H1 (cell line): ENCODE results near the gene CDH10. TPM values are rescaled to one million over a fixed set of nuclear protein-coding genes. Genes with fewer than 3 reads are reported as not detected.

Experiments
- CTCF ChIA-PET: fragments of 300-600 bp; sonication (Branson Sonifier 250); formaldehyde crosslinking; loops from one replicate; lab custom pipeline; 2021; ENCODE audit not compliant: partially characterized antibody; lab: Charles Lee
- POLR2A ChIA-PET: fragments of 300-600 bp; sonication (Branson Sonifier 250); formaldehyde crosslinking; loops from one replicate; lab custom pipeline; 2021; ENCODE audit warnings: inconsistent platforms; ENCODE audit not compliant: partially characterized antibody; lab: Charles Lee
- DNase-seq, 2 experiments: peaks; one replicate each; pipeline versions ENCODE4 v3.0.0 to v3.0.0-alpha.2; 2010 to 2022; ENCODE audit warnings: low spot score in 2 of 2, low read depth in 1 of 2, mixed read lengths in 1 of 2
- FAIRE-seq: peaks from 2 replicates; lab custom pipeline; 2011; peaks lifted over from hg19 to GRCh38; lab: Jason Lieb, UNC
- H2AFZ ChIP-seq: 2 replicates; pipeline ENCODE4 v1.8.1; 2012; ENCODE audit warnings: low read length, inconsistent platforms
- H2AK5ac ChIP-seq: 2 replicates; pipeline ENCODE4 v1.6.1; 2013; ENCODE audit warnings: low read depth, low read length
- H2BK120ac ChIP-seq: replicated peaks from 2 replicates; pipeline ENCODE3; 2013; ENCODE audit warnings: low read depth, low read length, inconsistent platforms
- H2BK12ac ChIP-seq: 2 replicates; pipeline ENCODE4 v1.6.1; 2013; ENCODE audit warnings: low read depth, low read length
- H2BK15ac ChIP-seq: 2 replicates; pipeline ENCODE4 v1.6.1; 2013; ENCODE audit warnings: low read length
- H2BK20ac ChIP-seq: 2 replicates; pipeline ENCODE4 v1.6.1; 2013; ENCODE audit warnings: low read length
- H2BK5ac ChIP-seq: 2 replicates; pipeline ENCODE4 v1.6.1; 2013; ENCODE audit warnings: low read depth, low read length
- H3K14ac ChIP-seq: 2 replicates; pipeline ENCODE4 v1.6.1; 2013; ENCODE audit warnings: inconsistent platforms; ENCODE audit not compliant: insufficient read length
- H3K18ac ChIP-seq: 2 replicates; pipeline ENCODE4 v1.6.1; 2013; ENCODE audit warnings: low read length; ENCODE audit errors: extremely low read depth
- H3K23ac ChIP-seq: 2 replicates; pipeline ENCODE4 v1.6.1; 2013; ENCODE audit warnings: inconsistent platforms; ENCODE audit not compliant: insufficient read length
- H3K23me2 ChIP-seq: 2 replicates; pipeline ENCODE4 v1.6.1; 2013; ENCODE audit warnings: low read depth, low read length
- H3K27ac ChIP-seq: 2 replicates; pipeline ENCODE4 v1.6.1; 2011; ENCODE audit warnings: low read depth, low read length, inconsistent platforms
- H3K27me3 ChIP-seq, 4 experiments: replicated peaks in 1 of 4; 1 replicate in 1 of 4; 2 replicates in 3 of 4; pipeline versions ENCODE4 v1.6.1 to v1.8.1; 2011 to 2013; ENCODE audit warnings: low read length in 3 of 4, mild to moderate bottlenecking in 3 of 4, inconsistent platforms in 2 of 4, mixed read lengths in 2 of 4, moderate library complexity in 1 of 4; ENCODE audit not compliant: control insufficient read depth in 3 of 4, insufficient read depth in 3 of 4; ENCODE audit errors: extremely low read depth in 1 of 4
- H3K36me3 ChIP-seq, 4 experiments: 2 replicates each; pipeline versions ENCODE4 v1.6.1 to v1.8.1; 2011 to 2013; ENCODE audit warnings: mild to moderate bottlenecking in 4 of 4, low read length in 3 of 4, moderate library complexity in 2 of 4, control low read depth in 1 of 4, inconsistent platforms in 1 of 4; ENCODE audit not compliant: insufficient read depth in 4 of 4, control insufficient read depth in 2 of 4
- H3K4ac ChIP-seq: replicated peaks from 2 replicates; pipeline ENCODE3; 2013; ENCODE audit warnings: low read length, low read depth, mixed read lengths, inconsistent platforms; ENCODE audit not compliant: insufficient read length
- H3K4me1 ChIP-seq, 4 experiments: replicated peaks in 1 of 4; 1 replicate in 1 of 4; 2 replicates in 3 of 4; pipeline versions ENCODE4 v1.6.1 to v1.8.1; 2011 to 2013; ENCODE audit warnings: low read length in 3 of 4, inconsistent platforms in 2 of 4, mixed read lengths in 1 of 4; ENCODE audit not compliant: insufficient read depth in 4 of 4, control insufficient read depth in 3 of 4
- H3K4me2 ChIP-seq, 2 experiments: 2 replicates each; pipeline versions ENCODE4 v1.6.1 to v1.8.1; 2011 to 2013; ENCODE audit warnings: low read depth in 2 of 2, low read length in 2 of 2, control low read depth in 1 of 2, inconsistent platforms in 1 of 2, mild to moderate bottlenecking in 1 of 2; ENCODE audit not compliant: insufficient read depth in 1 of 2
- H3K4me3 ChIP-seq, 4 experiments: fragments of 200-600, 300-600 bp in 1 of 4; sonication (generic), shearing (Covaris generic), sonication (Bioruptor Twin) in 1 of 4; 2 replicates each; pipeline versions ENCODE4 v1.5.1 to v1.8.1; 2011 to 2016; ENCODE audit warnings: low read length in 4 of 4, low read depth in 3 of 4, control low read depth in 2 of 4, inconsistent platforms in 2 of 4, mild to moderate bottlenecking in 2 of 4, mixed read lengths in 1 of 4, moderate library complexity in 1 of 4; ENCODE audit not compliant: insufficient read depth in 2 of 4; ENCODE audit errors: extremely low read depth in 1 of 4
- H3K56ac ChIP-seq: replicated peaks from 2 replicates; pipeline ENCODE3; 2013; ENCODE audit warnings: low read depth, mild to moderate bottlenecking, mixed read lengths, low read length, inconsistent platforms; ENCODE audit not compliant: insufficient read length
- H3K79me1 ChIP-seq: 2 replicates; pipeline ENCODE4 v1.6.1; 2013; ENCODE audit warnings: low read depth, low read length, control low read depth
- H3K79me2 ChIP-seq, 2 experiments: 2 replicates each; pipeline versions ENCODE4 v1.6.1 to v1.8.1; 2012 to 2013; ENCODE audit warnings: low read length in 2 of 2, mild to moderate bottlenecking in 2 of 2, inconsistent platforms in 1 of 2; ENCODE audit not compliant: insufficient read depth in 2 of 2, control insufficient read depth in 1 of 2
- H3K9ac ChIP-seq, 4 experiments: replicated peaks in 1 of 4; 1 replicate in 1 of 4; 2 replicates in 3 of 4; pipeline versions ENCODE4 v1.6.1 to v1.8.1; 2011 to 2013; ENCODE audit warnings: low read depth in 3 of 4, low read length in 3 of 4, control low read depth in 2 of 4, mild to moderate bottlenecking in 2 of 4, moderate library complexity in 2 of 4, inconsistent platforms in 1 of 4; ENCODE audit errors: extremely low read depth in 1 of 4
- H3K9me3 ChIP-seq, 2 experiments: 2 replicates each; pipeline versions ENCODE4 v1.6.1 to v1.8.1; 2012 to 2013; ENCODE audit warnings: mild to moderate bottlenecking in 2 of 2, moderate library complexity in 2 of 2, control low read depth in 1 of 2, inconsistent platforms in 1 of 2, low read depth in 1 of 2, low read length in 1 of 2, mixed read lengths in 1 of 2; ENCODE audit not compliant: insufficient read depth in 2 of 2
- H4K20me1 ChIP-seq, 2 experiments: replicated peaks in 1 of 2; 2 replicates each; pipeline versions ENCODE3 to v1.8.1; 2011 to 2013; ENCODE audit warnings: inconsistent platforms in 2 of 2, low read length in 2 of 2, mild to moderate bottlenecking in 1 of 2; ENCODE audit not compliant: insufficient read depth in 2 of 2, control insufficient read depth in 1 of 2
- H4K5ac ChIP-seq: 2 replicates; pipeline ENCODE4 v1.6.1; 2013; ENCODE audit warnings: low read length, low read depth, mixed read lengths, inconsistent platforms; ENCODE audit not compliant: insufficient read length
- H4K8ac ChIP-seq: 2 replicates; pipeline ENCODE4 v1.8.0; 2013; ENCODE audit warnings: mild to moderate bottlenecking, moderate library complexity, low read length, inconsistent platforms; ENCODE audit not compliant: insufficient read depth; ENCODE audit errors: extremely low read depth
- H4K91ac ChIP-seq: replicated peaks from 2 replicates; pipeline ENCODE3; 2013; ENCODE audit warnings: low read length, mixed read lengths, inconsistent platforms; ENCODE audit not compliant: insufficient read length
- HDAC6 ChIP-seq: IDR thresholded peaks from one replicate; pipeline ENCODE4 v1.7.1; 2012; ENCODE audit warnings: low read depth, mild to moderate bottlenecking, inconsistent platforms, low read length, moderate library complexity
- PHF8 ChIP-seq: fragments of 200-600 bp; sonication (generic); conservative IDR thresholded peaks from 2 replicates; pipeline ENCODE4 v1.7.1; 2012; ENCODE audit warnings: low read depth, mild to moderate bottlenecking, inconsistent platforms, low read length, moderate library complexity
- RAD21 ChIP-seq, 2 experiments: IDR thresholded peaks in 1 of 2; conservative IDR thresholded peaks in 1 of 2; 2 replicates each; pipeline ENCODE4 v1.6.1; 2011; ENCODE audit warnings: low read depth in 2 of 2, low read length in 2 of 2, improper control_type of control experiment in 1 of 2, inconsistent platforms in 1 of 2, mild to moderate bottlenecking in 1 of 2, moderate library complexity in 1 of 2
- SIN3A ChIP-seq, 2 experiments: IDR thresholded peaks in 1 of 2; conservative IDR thresholded peaks in 1 of 2; 2 replicates each; pipeline ENCODE4 v1.6.1; 2011 to 2012; ENCODE audit warnings: low read length in 2 of 2, improper control_type of control experiment in 1 of 2, low read depth in 1 of 2, mild to moderate bottlenecking in 1 of 2
- SRF ChIP-seq: IDR thresholded peaks from 2 replicates; pipeline ENCODE4 v1.6.1; 2011; ENCODE audit warnings: mild to moderate bottlenecking, low read depth, low read length, moderate library complexity
- TEAD4 ChIP-seq: IDR thresholded peaks from 2 replicates; pipeline ENCODE4 v1.6.1; 2012; ENCODE audit warnings: low read depth, low read length, inconsistent platforms, mixed read lengths
- WGBS, 2 experiments: shearing (Covaris generic) in 1 of 2; methylation state at CpG; one replicate each; pipeline versions ENCODE4 v1.1.6 to v1.1.7; 2013 to 2015; ENCODE audit warnings: low lambda C conversion rate in 2 of 2, mixed read lengths in 2 of 2, inconsistent platforms in 1 of 2, low coverage in 1 of 2, missing lambda C conversion rate in 1 of 2; ENCODE audit not compliant: insufficient replicate concordance in 2 of 2, insufficient coverage in 1 of 2, insufficient read length in 1 of 2; ENCODE audit errors: extremely low coverage in 1 of 2, missing lambda C conversion rate in 1 of 2; 5-methylcytosine and 5-hydroxymethylcytosine counted together
- polyA plus RNA-seq, 7 experiments: library from polyadenylated mRNA; depleted of rRNA in 3 of 7; stranded (reverse) in 5 of 7; unstranded in 2 of 7; fragments of >200 nt in 5 of 7; fragments of 200-250 nt in 2 of 7; gene quantifications; 1 replicate in 5 of 7; 2 replicates in 1 of 7; 4 replicates in 1 of 7; pipeline versions ENCODE4 v1.2.1 to v1.2.3, GENCODE V29; 2011 to 2013; ENCODE audit warnings: missing spikeins in 2 of 7, mixed read lengths in 2 of 7
- total RNA-seq: library from RNA; stranded (reverse); fragmentation: NEBNext Ultra II Directional; extraction: Animal tissue kit (Norgen Biotek cat#: 25700); gene quantifications from 2 replicates; pipeline ENCODE4 v1.2.1, GENCODE V29; 2021
- TF ChIP-seq, protein P1 (sequence below), 3 experiments: IDR thresholded peaks; 1 replicate in 2 of 3; 2 replicates in 1 of 3; pipeline versions ENCODE4 v1.5.1 to v1.6.1; 2011; ENCODE audit warnings: low read length in 3 of 3, mild to moderate bottlenecking in 3 of 3, inconsistent platforms in 2 of 3, low read depth in 1 of 3, moderate library complexity in 1 of 3; ENCODE audit not compliant: insufficient read depth in 1 of 3; ENCODE audit errors: control extremely low read depth in 1 of 3

The CDH10 gene
- total and polyA plus RNA-seq, 2 of the 8 experiments (the other 6 are each of a cell fraction or from before 2014, with no cell fraction given), result 0.11 TPM; not detected in 1

DNA sequence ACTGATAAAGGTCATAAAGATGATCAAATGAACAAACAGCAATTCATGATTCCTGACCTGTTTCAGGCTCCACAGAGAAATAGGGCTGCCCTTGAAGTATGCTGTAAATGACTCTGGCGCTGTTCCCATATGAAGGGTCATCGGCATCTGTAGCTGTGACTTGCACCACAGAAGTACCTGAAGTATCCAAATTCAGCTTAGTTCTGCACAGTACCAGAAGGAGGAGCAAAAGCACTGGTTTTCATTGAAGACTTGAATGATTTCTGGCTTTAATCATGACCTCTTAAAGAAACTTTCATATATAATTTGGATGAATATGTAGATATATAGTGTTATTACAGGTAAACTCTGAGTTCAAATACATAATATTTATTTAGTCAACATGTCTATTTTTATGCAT is 109.1 kb downstream of the CDH10 start:
- Histone ChIP-seq H4K91ac (no peak overlapping the region), H3K4me2 (no peak overlapping the region), H3K79me2 (no peaks in the 10 kb centered on the region), H3K4me1 (no peaks in the 10 kb centered on the region), H3K9me3 (no peaks in the 10 kb centered on the region), H4K20me1 (no peaks in the 10 kb centered on the region), H3K4me3 (no peak overlapping the region), H3K79me1 (no peaks in the 10 kb centered on the region), H3K27me3 (no peaks in the 10 kb centered on the region), H2BK120ac (no peak overlapping the region), H3K56ac (no peak overlapping the region), H3K9ac (no peak overlapping the region), H2BK12ac (no peak overlapping the region), H2BK5ac (no peak overlapping the region), H3K18ac (no peak overlapping the region), H3K4ac (no peak overlapping the region), H2AK5ac (no peak overlapping the region), H2BK15ac (no peak overlapping the region), H4K5ac (no peak overlapping the region), H2AFZ (no peak overlapping the region), H3K27ac (no peak overlapping the region), H3K14ac (no peak overlapping the region), H3K23me2 (no peaks in the 10 kb centered on the region), H2BK20ac (no peak overlapping the region), H3K23ac (no peak overlapping the region), H4K8ac (no peak overlapping the region), H3K36me3 (no peaks in the 10 kb centered on the region)
- ChIA-PET CTCF (interaction anchor here (0.6 to 1.0 kb wide), 3 partner anchors 11 to 72 kb away, joined by 3 to 4 read pairs (median 3); no protein-coding TSS in a partner anchor), POLR2A (no interaction called here)
- no peak for FAIRE-seq
- no peak for DNase-seq
- 100% methylated on average over 2 of the region's 2 CpGs; no CpG with 5 or more reads in 1 of the 2 experiments for WGBS, 2 experiments
- TF ChIP-seq SRF, result no peak
- no peak for TF ChIP-seq HDAC6
- no peak for TF ChIP-seq TEAD4
- TF ChIP-seq SIN3A (conservative IDR thresholded peaks at IDR 0.05 in 1 of 2, IDR thresholded peaks at IDR 0.05 in 1 of 2; ENCODE audit: low read depth in 1 of 2, low read length in 2 of 2), result no peak
- TF ChIP-seq PHF8, result no peak
- TF ChIP-seq RAD21 (IDR thresholded peaks at IDR 0.05 in 1 of 2, conservative IDR thresholded peaks at IDR 0.05 in 1 of 2; ENCODE audit: low read depth in 2 of 2, low read length in 2 of 2), result peak; percentile 44 to 53
- TF ChIP-seq, protein P1, sequence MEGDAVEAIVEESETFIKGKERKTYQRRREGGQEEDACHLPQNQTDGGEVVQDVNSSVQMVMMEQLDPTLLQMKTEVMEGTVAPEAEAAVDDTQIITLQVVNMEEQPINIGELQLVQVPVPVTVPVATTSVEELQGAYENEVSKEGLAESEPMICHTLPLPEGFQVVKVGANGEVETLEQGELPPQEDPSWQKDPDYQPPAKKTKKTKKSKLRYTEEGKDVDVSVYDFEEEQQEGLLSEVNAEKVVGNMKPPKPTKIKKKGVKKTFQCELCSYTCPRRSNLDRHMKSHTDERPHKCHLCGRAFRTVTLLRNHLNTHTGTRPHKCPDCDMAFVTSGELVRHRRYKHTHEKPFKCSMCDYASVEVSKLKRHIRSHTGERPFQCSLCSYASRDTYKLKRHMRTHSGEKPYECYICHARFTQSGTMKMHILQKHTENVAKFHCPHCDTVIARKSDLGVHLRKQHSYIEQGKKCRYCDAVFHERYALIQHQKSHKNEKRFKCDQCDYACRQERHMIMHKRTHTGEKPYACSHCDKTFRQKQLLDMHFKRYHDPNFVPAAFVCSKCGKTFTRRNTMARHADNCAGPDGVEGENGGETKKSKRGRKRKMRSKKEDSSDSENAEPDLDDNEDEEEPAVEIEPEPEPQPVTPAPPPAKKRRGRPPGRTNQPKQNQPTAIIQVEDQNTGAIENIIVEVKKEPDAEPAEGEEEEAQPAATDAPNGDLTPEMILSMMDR (IDR thresholded peaks at IDR 0.05; ENCODE audit: control extremely low read depth in 1 of 3, insufficient read depth in 1 of 3, low read depth in 1 of 3, low read length in 3 of 3), result peak in 2 of 3 experiments; percentile 11 to 28; a peak in 2 of 4 replicates
